HG02970 (cell line): ENCODE results near the gene PLCH2.

Experiments
- ATAC-seq: cut with Tn5 transposase; IDR thresholded peaks from one replicate; pipeline ENCODE4 v1.9.1; 2021; ENCODE audit warnings: mild to moderate bottlenecking, moderate library complexity, moderate number of reproducible peaks; ENCODE audit not compliant: unreplicated experiment, low FRiP score

The PLCH2 gene

GRCh38 chr1:2508751-2509150, 32.7 kb downstream of the PLCH2 start:
- no peak for ATAC-seq

GRCh38 chr1:2509589-2509988, 33.5 kb downstream of the PLCH2 start:
- ATAC-seq: no peak

GRCh38 chr1:2510366-2511155, 34.5 kb downstream of the PLCH2 start:
- ATAC-seq: no peak

- no peak for ATAC-seq
Observed at GRCh38 chr1:2512862-2513421, 36.9 kb downstream of the PLCH2 start.

GRCh38 chr1:2513939-2514652, 38.0 kb downstream of the PLCH2 start:
- no peak for ATAC-seq

- ATAC-seq: no peak
Observed at GRCh38 chr1:2514863-2515762, 39.0 kb downstream of the PLCH2 start.

GRCh38 chr1:2515763-2516080, 39.6 kb downstream of the PLCH2 start:
- no peak for ATAC-seq

GRCh38 chr1:2516124-2516523, 40.0 kb downstream of the PLCH2 start:
- no peak for ATAC-seq

GRCh38 chr1:2516946-2517345, 40.9 kb downstream of the PLCH2 start:
- no peak for ATAC-seq

GRCh38 chr1:2517966-2518365, 41.9 kb downstream of the PLCH2 start:
- no peak for ATAC-seq

- no peak for ATAC-seq
Observed at GRCh38 chr1:2518528-2518927, 42.4 kb downstream of the PLCH2 start.

- no peak for ATAC-seq
Observed at GRCh38 chr1:2519029-2519685, 43.1 kb downstream of the PLCH2 start.

- no peak for ATAC-seq
Observed at GRCh38 chr1:2519729-2520128, 43.6 kb downstream of the PLCH2 start.

- ATAC-seq: no peak
Observed at GRCh38 chr1:2520206-2520605, 44.1 kb downstream of the PLCH2 start.

GRCh38 chr1:2520806-2521205, 44.7 kb downstream of the PLCH2 start:
- no peak for ATAC-seq

GRCh38 chr1:2522230-2522629, 46.1 kb downstream of the PLCH2 start:
- ATAC-seq: no peak

- no peak for ATAC-seq
Observed at GRCh38 chr1:2523191-2523890, 47.3 kb downstream of the PLCH2 start.

- ATAC-seq: no peak
Observed at GRCh38 chr1:2523891-2524609, 48.0 kb downstream of the PLCH2 start.

GRCh38 chr1:2525572-2525919, 49.5 kb downstream of the PLCH2 start:
- ATAC-seq: no peak
